Neural cell (in vitro differentiated cells): Measurements from ENCODE around the gene SCAP. TPM values are rescaled to one million over a fixed set of nuclear protein-coding genes. Genes with fewer than 3 reads are reported as not detected.

Source experiments
- H2AFZ ChIP-seq: fragments of 200-600, 300-800 bp; sonication (generic), shearing (Covaris generic); 2 replicates; pipeline ENCODE4 v1.6.0; 2014; ENCODE audit warnings: low read depth, mild to moderate bottlenecking, antibody characterized with exemption, low read length, moderate library complexity
- H3F3A ChIP-seq: fragments of 200-600 bp; shearing (Covaris generic); 2 replicates; pipeline ENCODE4 v1.6.1; 2016; ENCODE audit warnings: mild to moderate bottlenecking, moderate library complexity, mixed read lengths, antibody characterized with exemption, low read length; ENCODE audit not compliant: insufficient read depth, poor library complexity, severe bottlenecking
- H3K27ac ChIP-seq: fragments of 200-600, 300-800 bp; sonication (generic), shearing (Covaris generic); 2 replicates; pipeline ENCODE4 v1.5.1; 2014; ENCODE audit warnings: mild to moderate bottlenecking, low read length, moderate library complexity
- H3K27me3 ChIP-seq: fragments of 300-800, 200-600 bp; sonication (generic), shearing (Covaris generic); 2 replicates; pipeline ENCODE4 v1.6.0; 2014; ENCODE audit warnings: mild to moderate bottlenecking, low read depth, low read length, moderate library complexity; ENCODE audit not compliant: insufficient read depth
- H3K36me3 ChIP-seq: fragments of 300-800, 200-600 bp; sonication (generic), shearing (Covaris generic); 2 replicates; pipeline ENCODE4 v1.5.1; 2014; ENCODE audit warnings: mild to moderate bottlenecking, antibody characterized with exemption, low read length, moderate library complexity; ENCODE audit not compliant: insufficient read depth
- H3K4me2 ChIP-seq: fragments of 300-800, 200-600 bp; sonication (generic), shearing (Covaris generic); 2 replicates; pipeline ENCODE4 v1.6.0; 2014; ENCODE audit warnings: mild to moderate bottlenecking, low read length
- H3K4me3 ChIP-seq: fragments of 300-800, 200-600 bp; sonication (generic), shearing (Covaris generic); 2 replicates; pipeline ENCODE4 v1.5.1; 2014; ENCODE audit warnings: mild to moderate bottlenecking, low read length, moderate library complexity
- H3K79me2 ChIP-seq: fragments of 200-600 bp; shearing (Covaris generic); replicated peaks from 2 replicates; pipeline ENCODE4 v1.6.0; 2014; ENCODE audit warnings: mild to moderate bottlenecking, low read length, moderate library complexity; ENCODE audit not compliant: insufficient read depth
- H3K9ac ChIP-seq: fragments of 300-800, 200-600 bp; sonication (generic), shearing (Covaris generic); 2 replicates; pipeline ENCODE4 v1.6.1; 2016; ENCODE audit warnings: mild to moderate bottlenecking, low read length, mixed read lengths
- H3K9me2 ChIP-seq: fragments of 200-600 bp; shearing (Covaris generic); 2 replicates; pipeline ENCODE4 v1.6.1; 2016; ENCODE audit warnings: mild to moderate bottlenecking, low read length, mixed read lengths; ENCODE audit not compliant: insufficient read depth
- H3K9me3 ChIP-seq: fragments of 200-600, 300-800 bp; sonication (generic), shearing (Covaris generic); 2 replicates; pipeline ENCODE4 v1.6.1; 2016; ENCODE audit warnings: mild to moderate bottlenecking, mixed run types, low read length, moderate library complexity, mixed read lengths
- H4K20me1 ChIP-seq: fragments of 200-600 bp; shearing (Covaris generic); 2 replicates; pipeline ENCODE4 v1.6.1; 2016; ENCODE audit warnings: mild to moderate bottlenecking, mixed run types; ENCODE audit not compliant: insufficient read depth
- EP300 ChIP-seq: fragments of 450-650 bp; conservative IDR thresholded peaks from 2 replicates; pipeline ENCODE4 v1.6.1; 2014; ENCODE audit warnings: antibody characterized with exemption, mild to moderate bottlenecking, moderate library complexity; ENCODE audit not compliant: poor library complexity, severe bottlenecking
- EZH2 ChIP-seq: fragments of 200-600, 300-800 bp; shearing (Covaris generic), sonication (generic); IDR thresholded peaks from 2 replicates; pipeline ENCODE4 v1.6.1; 2014; ENCODE audit warnings: antibody characterized with exemption, low read length, borderline replicate concordance, mild to moderate bottlenecking; ENCODE audit not compliant: insufficient read depth, poor library complexity, severe bottlenecking
- MXI1 ChIP-seq: fragments of 450-650 bp; conservative IDR thresholded peaks from 2 replicates; pipeline ENCODE4 v1.6.1; 2014; ENCODE audit warnings: antibody characterized with exemption, mild to moderate bottlenecking; ENCODE audit not compliant: poor library complexity, severe bottlenecking
- POLR2AphosphoS5 ChIP-seq: IDR thresholded peaks from 2 replicates; pipeline ENCODE4 v1.6.1; 2012
- RAD21 ChIP-seq: fragments of 450-650 bp; conservative IDR thresholded peaks from 2 replicates; pipeline ENCODE4 v1.6.1; 2014; ENCODE audit warnings: antibody characterized with exemption, mild to moderate bottlenecking, moderate library complexity
- SMC3 ChIP-seq: fragments of 450-650 bp; conservative IDR thresholded peaks from 2 replicates; pipeline ENCODE4 v1.6.1; 2014; ENCODE audit warnings: antibody characterized with exemption, mild to moderate bottlenecking, moderate library complexity; ENCODE audit not compliant: poor library complexity
- TAF1 ChIP-seq: IDR thresholded peaks from 2 replicates; pipeline ENCODE4 v1.6.1; 2012; ENCODE audit warnings: low read depth
- polyA plus RNA-seq: library from polyadenylated mRNA; depleted of rRNA; stranded (reverse); fragments of >200 nt; gene quantifications from 2 replicates; pipeline ENCODE4 v1.2.3, GENCODE V29; 2014
- TF ChIP-seq, protein P1 (sequence below): fragments of 450-650 bp; IDR thresholded peaks from 2 replicates; pipeline ENCODE4 v1.5.1; 2014; ENCODE audit warnings: antibody characterized with exemption, mild to moderate bottlenecking, moderate library complexity; ENCODE audit not compliant: poor library complexity, severe bottlenecking
- TF ChIP-seq, protein P2 (sequence below): IDR thresholded peaks from 2 replicates; pipeline ENCODE4 v1.6.1; 2012; ENCODE audit warnings: borderline replicate concordance

The SCAP gene
- polyA plus RNA-seq, 1 donor from 2014 or later = 58.0 TPM

DNA sequence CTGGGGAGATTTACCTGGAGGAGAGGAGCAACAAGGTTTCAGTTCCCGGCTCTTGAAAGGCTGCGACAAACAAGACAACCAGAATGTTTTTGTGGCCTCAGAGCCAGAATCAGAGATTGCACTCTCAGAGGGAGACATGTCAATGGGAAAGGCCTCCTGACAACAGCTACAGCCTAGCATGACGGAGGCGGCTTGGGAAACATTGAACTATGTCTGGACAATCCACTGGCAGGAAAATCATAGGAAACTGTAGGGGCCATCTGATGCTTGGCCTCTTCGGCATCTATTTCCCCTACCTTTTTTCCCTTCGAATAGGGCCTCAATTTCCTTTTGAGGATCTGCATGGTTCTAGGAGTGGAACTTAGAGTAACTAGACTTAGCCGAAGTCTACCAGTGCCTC lies 108.1 kb downstream of the SCAP start:
- Histone ChIP-seq H3K36me3 (no peaks in the 10 kb centered on the region), H3K79me2 (no peaks in the 10 kb centered on the region), H3K4me3 (no peak overlapping the region), H2AFZ (no peak overlapping the region), H3K27me3 (no peaks in the 10 kb centered on the region), H3K9me3 (no peaks in the 10 kb centered on the region), H3K27ac (no peak overlapping the region), H3K9ac (no peak overlapping the region), H3K9me2 (no peaks in the 10 kb centered on the region), H3F3A (no peaks in the 10 kb centered on the region), H4K20me1 (no peaks in the 10 kb centered on the region), H3K4me2 (no peak overlapping the region)
- TF ChIP-seq TAF1 = no peak
- no peak for TF ChIP-seq EP300
- no peak for TF ChIP-seq SMC3
- TF ChIP-seq POLR2AphosphoS5 = no peak
- TF ChIP-seq RAD21 = no peak
- no peak for TF ChIP-seq EZH2

DNA sequence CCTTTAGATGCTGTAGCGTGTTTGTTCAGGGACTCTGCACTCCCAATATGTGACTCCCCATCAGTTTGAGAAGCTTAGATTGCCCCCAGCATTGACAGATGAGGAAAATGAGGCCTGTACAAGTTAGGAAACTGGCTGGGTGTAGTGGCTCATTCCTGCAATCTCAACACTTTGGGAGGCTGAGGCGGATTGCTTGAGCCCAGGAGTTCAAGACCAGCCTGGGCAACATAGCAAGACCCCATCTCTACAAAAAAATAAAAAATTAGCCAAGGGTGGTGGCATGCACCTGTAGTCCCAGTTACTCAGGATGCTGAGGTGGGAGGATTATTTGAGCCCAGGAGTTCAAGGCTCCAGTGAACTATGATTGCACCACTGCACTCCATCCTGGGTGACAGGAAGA lies 108.9 kb downstream of the SCAP start:
- Histone ChIP-seq H2AFZ (no peak overlapping the region), H3K9me2 (no peaks in the 10 kb centered on the region), H3K4me3 (no peak overlapping the region), H3K27ac (no peak overlapping the region), H3K4me2 (no peak overlapping the region), H3K27me3 (no peaks in the 10 kb centered on the region), H3K36me3 (no peaks in the 10 kb centered on the region), H4K20me1 (no peaks in the 10 kb centered on the region), H3K79me2 (no peaks in the 10 kb centered on the region), H3K9me3 (no peaks in the 10 kb centered on the region), H3F3A (no peaks in the 10 kb centered on the region), H3K9ac (no peak overlapping the region)
- TF ChIP-seq RAD21 (no peak), MXI1 (no peak), SMC3 (no peak), EZH2 (no peak), TAF1 (no peak), POLR2AphosphoS5 (no peak), EP300 (no peak)
- TF ChIP-seq, protein P1, sequence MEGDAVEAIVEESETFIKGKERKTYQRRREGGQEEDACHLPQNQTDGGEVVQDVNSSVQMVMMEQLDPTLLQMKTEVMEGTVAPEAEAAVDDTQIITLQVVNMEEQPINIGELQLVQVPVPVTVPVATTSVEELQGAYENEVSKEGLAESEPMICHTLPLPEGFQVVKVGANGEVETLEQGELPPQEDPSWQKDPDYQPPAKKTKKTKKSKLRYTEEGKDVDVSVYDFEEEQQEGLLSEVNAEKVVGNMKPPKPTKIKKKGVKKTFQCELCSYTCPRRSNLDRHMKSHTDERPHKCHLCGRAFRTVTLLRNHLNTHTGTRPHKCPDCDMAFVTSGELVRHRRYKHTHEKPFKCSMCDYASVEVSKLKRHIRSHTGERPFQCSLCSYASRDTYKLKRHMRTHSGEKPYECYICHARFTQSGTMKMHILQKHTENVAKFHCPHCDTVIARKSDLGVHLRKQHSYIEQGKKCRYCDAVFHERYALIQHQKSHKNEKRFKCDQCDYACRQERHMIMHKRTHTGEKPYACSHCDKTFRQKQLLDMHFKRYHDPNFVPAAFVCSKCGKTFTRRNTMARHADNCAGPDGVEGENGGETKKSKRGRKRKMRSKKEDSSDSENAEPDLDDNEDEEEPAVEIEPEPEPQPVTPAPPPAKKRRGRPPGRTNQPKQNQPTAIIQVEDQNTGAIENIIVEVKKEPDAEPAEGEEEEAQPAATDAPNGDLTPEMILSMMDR = no peak
- TF ChIP-seq, protein P2, sequence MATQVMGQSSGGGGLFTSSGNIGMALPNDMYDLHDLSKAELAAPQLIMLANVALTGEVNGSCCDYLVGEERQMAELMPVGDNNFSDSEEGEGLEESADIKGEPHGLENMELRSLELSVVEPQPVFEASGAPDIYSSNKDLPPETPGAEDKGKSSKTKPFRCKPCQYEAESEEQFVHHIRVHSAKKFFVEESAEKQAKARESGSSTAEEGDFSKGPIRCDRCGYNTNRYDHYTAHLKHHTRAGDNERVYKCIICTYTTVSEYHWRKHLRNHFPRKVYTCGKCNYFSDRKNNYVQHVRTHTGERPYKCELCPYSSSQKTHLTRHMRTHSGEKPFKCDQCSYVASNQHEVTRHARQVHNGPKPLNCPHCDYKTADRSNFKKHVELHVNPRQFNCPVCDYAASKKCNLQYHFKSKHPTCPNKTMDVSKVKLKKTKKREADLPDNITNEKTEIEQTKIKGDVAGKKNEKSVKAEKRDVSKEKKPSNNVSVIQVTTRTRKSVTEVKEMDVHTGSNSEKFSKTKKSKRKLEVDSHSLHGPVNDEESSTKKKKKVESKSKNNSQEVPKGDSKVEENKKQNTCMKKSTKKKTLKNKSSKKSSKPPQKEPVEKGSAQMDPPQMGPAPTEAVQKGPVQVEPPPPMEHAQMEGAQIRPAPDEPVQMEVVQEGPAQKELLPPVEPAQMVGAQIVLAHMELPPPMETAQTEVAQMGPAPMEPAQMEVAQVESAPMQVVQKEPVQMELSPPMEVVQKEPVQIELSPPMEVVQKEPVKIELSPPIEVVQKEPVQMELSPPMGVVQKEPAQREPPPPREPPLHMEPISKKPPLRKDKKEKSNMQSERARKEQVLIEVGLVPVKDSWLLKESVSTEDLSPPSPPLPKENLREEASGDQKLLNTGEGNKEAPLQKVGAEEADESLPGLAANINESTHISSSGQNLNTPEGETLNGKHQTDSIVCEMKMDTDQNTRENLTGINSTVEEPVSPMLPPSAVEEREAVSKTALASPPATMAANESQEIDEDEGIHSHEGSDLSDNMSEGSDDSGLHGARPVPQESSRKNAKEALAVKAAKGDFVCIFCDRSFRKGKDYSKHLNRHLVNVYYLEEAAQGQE = no peak
